PFSK-1 (cell line): ENCODE measurements around the gene DMAC2.

Experiments
- FOXP2 ChIP-seq: optimal IDR thresholded peaks from 2 replicates; pipeline ENCODE3; 2011; ENCODE audit warnings: borderline replicate concordance, control low read depth, inconsistent platforms; ENCODE audit not compliant: insufficient read depth; ENCODE audit errors: extremely low read length, extremely low read depth
- POLR2AphosphoS5 ChIP-seq: IDR thresholded peaks from 2 replicates; pipeline ENCODE4 v1.6.1; 2012; ENCODE audit warnings: low read depth, mild to moderate bottlenecking, control low read depth, low read length, moderate library complexity
- SIN3A ChIP-seq: IDR thresholded peaks from 2 replicates; pipeline ENCODE4 v1.6.1; 2012; ENCODE audit warnings: mild to moderate bottlenecking, low read length, moderate library complexity, borderline replicate concordance; ENCODE audit not compliant: insufficient read depth
- TAF1 ChIP-seq: IDR thresholded peaks from 2 replicates; pipeline ENCODE4 v1.6.1; 2012; ENCODE audit warnings: low read length, control low read depth, borderline replicate concordance; ENCODE audit not compliant: insufficient read depth

- TF ChIP-seq TAF1 (no peak), POLR2AphosphoS5 (no peak), SIN3A (no peak), FOXP2 (no peak)
These were observed 17.5 kb upstream of the DMAC2 start for GRCh38 chr19:41457241-41457640.
